Smooth muscle cell of the pulmonary artery (primary cell): ENCODE results near the gene ZNF146. TPM values are rescaled to one million over a fixed set of nuclear protein-coding genes. Genes with fewer than 3 reads are reported as not detected.

ENCODE experiments used
- total RNA-seq: library from RNA; depleted of rRNA; stranded (reverse); fragments of >200 nt; gene quantifications from 2 replicates; pipeline ENCODE4 v1.2.3, GENCODE V29; 2014

ZNF146 gene
- 64.4 and 67.2 TPM in 2 replicates for total RNA-seq

DNA sequence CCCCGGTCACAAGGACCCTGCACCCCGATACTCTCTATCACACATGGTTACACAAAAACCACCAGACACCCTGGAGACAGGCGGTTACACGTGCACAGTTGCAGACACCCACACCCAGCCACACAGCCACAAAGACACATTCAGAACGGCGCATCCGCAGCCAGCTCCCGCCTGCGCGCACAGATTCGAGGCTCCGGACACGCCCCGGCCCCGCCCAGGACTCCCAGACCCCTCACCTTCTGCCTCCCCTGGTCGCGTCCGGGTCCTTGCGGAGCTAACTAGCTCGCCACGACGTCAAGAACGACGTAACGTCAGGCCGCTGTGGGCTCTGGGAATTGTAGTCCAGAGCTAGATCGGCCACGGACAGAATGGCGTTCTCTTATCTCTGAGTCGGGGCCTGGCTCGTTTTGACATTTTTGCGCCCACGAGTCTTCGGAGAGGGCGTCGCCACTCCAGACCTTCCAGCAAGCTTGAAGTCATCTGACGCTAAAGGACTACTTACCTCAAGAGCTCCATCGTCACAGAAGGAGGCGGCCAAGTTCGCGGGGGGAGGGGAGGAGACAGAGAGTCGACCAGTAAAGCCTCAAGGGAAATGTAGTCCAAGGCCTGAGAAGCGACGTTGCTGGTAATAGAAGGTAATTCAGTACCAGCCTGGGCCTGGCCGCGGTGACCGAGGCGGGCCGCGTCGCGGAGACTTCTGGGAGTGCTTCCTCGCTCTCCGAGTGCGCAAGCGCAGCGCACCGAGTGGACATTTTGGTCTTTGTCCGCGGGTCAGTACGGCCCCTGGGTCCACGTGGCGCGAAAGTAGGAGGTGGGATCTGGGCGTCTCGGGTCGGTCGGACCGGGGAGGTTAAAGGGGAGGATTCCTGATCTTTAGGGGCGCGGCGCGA, at the start of gene ZNF146, which contains the start of gene ZNF565:
TSS of gene ZNF146 (plus strand) at position 721 of the 890 bp plus-strand sequence. CDS start 21,335 bp downstream, outside the sequence.
TSS of gene ZNF565 (minus strand) at position 280 of the 890 bp plus-strand sequence. CDS start 12,680 bp downstream, outside the sequence.

Other genes with a start within 250 kb of the ZNF146 start
- gene SDHAF1, start 219.9 kb upstream of the ZNF146 start, total RNA-seq = 7.7 and 8.0 TPM in 2 replicates
- 0.13 and 0.20 TPM in 2 replicates for gene SYNE4, start 206.3 kb upstream of the ZNF146 start, total RNA-seq
- 12.6 and 18.2 TPM in 2 replicates for gene ALKBH6, start 200.9 kb upstream of the ZNF146 start, total RNA-seq
- 31.5 and 42.9 TPM in 2 replicates for gene CLIP3, start 182.2 kb upstream of the ZNF146 start, total RNA-seq
- gene THAP8, start 160.8 kb upstream of the ZNF146 start, total RNA-seq = 3.3 and 5.5 TPM in 2 replicates
- gene WDR62, start 160.2 kb upstream of the ZNF146 start, total RNA-seq = 1.7 and 2.3 TPM in 2 replicates
- gene OVOL3, start 104.0 kb upstream of the ZNF146 start, total RNA-seq = not detected in 2 replicates
- 65.5 and 83.0 TPM in 2 replicates for gene POLR2I, start 100.2 kb upstream of the ZNF146 start, total RNA-seq
- gene TBCB, start 99.6 kb upstream of the ZNF146 start, total RNA-seq = 172 and 201 TPM in 2 replicates
- gene CAPNS1, start 75.0 kb upstream of the ZNF146 start, total RNA-seq = 461 and 505 TPM in 2 replicates
- gene COX7A1, start 62.7 kb upstream of the ZNF146 start, total RNA-seq = 13.2 and 34.2 TPM in 2 replicates
- gene ZNF565, start 441 bp upstream of the ZNF146 start, total RNA-seq = 7.5 and 8.0 TPM in 2 replicates
- gene ZFP14, start 164.1 kb downstream of the ZNF146 start, total RNA-seq = 3.8 and 4.8 TPM in 2 replicates
- gene ZFP82, start 203.5 kb downstream of the ZNF146 start, total RNA-seq = 8.4 and 8.5 TPM in 2 replicates